GM12878 (cell line): ENCODE data around the gene CDK5R2. TPM values are rescaled to one million over a fixed set of nuclear protein-coding genes. Genes with fewer than 3 reads are reported as not detected.

Source experiments
- ATAC-seq: fragments of 200-7000 bp; cut with Tn5 transposase; 3 replicates; pipeline ENCODE4 v1.9.1; 2020; ENCODE audit warnings: mild to moderate bottlenecking, moderate library complexity
- BruUV-seq: library from RNA; stranded (reverse); fragments of 400-500 nt; replicated peaks from 2 replicates; lab custom pipeline; 2021; lab: Mats Ljungman, UMichigan
- CTCF ChIA-PET: fragments of 300-600 bp; sonication (Branson Sonifier 250); formaldehyde crosslinking; extraction: SDS; loops from one replicate; lab custom pipeline; 2021; ENCODE audit warnings: inconsistent platforms; lab: Yijun Ruan, JAX
- POLR2A ChIA-PET: fragments of 350-600 bp; formaldehyde crosslinking; extraction: SDS; loops from one replicate; lab custom pipeline; 2021; ENCODE audit warnings: inconsistent platforms; lab: Charles Lee
- RAD21 ChIA-PET: fragments of 300-600 bp; sonication (Branson Sonifier 250); formaldehyde crosslinking; loops from one replicate; lab custom pipeline; 2023; ENCODE audit warnings: antibody characterized with exemption; ENCODE audit not compliant: unreplicated experiment; lab: Charles Lee
- SMC1A ChIA-PET: fragments of 300-600 bp; sonication (Branson Sonifier 250); formaldehyde crosslinking; loops from one replicate; lab custom pipeline; 2023; ENCODE audit not compliant: unreplicated experiment, uncharacterized antibody; lab: Charles Lee
- DNase-seq: peaks from one replicate; pipeline ENCODE4 v3.0.0-alpha.2; 2011; ENCODE audit warnings: low read depth, low spot score
- FAIRE-seq: peaks from 3 replicates; lab custom pipeline; 2011; peaks lifted over from hg19 to GRCh38; lab: Jason Lieb, UNC
- H2AFZ ChIP-seq: 2 replicates; pipeline ENCODE4 v1.6.0; 2011; ENCODE audit warnings: low read depth, low read length, control low read depth; ENCODE audit not compliant: control insufficient read depth
- H3K27ac ChIP-seq: 2 replicates; pipeline ENCODE4 v1.5.1; 2011; ENCODE audit warnings: control low read depth; ENCODE audit not compliant: control insufficient read depth, insufficient read depth
- H3K27me3 ChIP-seq, 2 experiments: replicated peaks in 1 of 2; 2 replicates each; pipeline versions ENCODE4 v1.6.0 to v1.6.1; 2011; ENCODE audit warnings: low read length in 1 of 2; ENCODE audit not compliant: control insufficient read depth in 2 of 2, insufficient read depth in 2 of 2
- H3K36me3 ChIP-seq, 2 experiments: 2 replicates each; pipeline ENCODE4 v1.5.1; 2011; ENCODE audit warnings: low read length in 1 of 2; ENCODE audit not compliant: control insufficient read depth in 2 of 2, insufficient read depth in 2 of 2
- H3K4me1 ChIP-seq: 2 replicates; pipeline ENCODE4 v1.6.1; 2011; ENCODE audit warnings: mild to moderate bottlenecking, low read length, moderate library complexity, mixed read lengths; ENCODE audit not compliant: control insufficient read depth, insufficient read depth
- H3K4me2 ChIP-seq: 2 replicates; pipeline ENCODE4 v1.6.0; 2011; ENCODE audit warnings: control low read depth; ENCODE audit not compliant: control insufficient read depth, insufficient read depth
- H3K4me3 ChIP-seq: fragments of 200-600 bp; sonication (generic); 2 replicates; pipeline ENCODE4 v1.5.1; 2016
- H3K79me2 ChIP-seq: 2 replicates; pipeline ENCODE4 v1.6.0; 2011; ENCODE audit warnings: low read length; ENCODE audit not compliant: control insufficient read depth, insufficient read depth
- H3K9ac ChIP-seq: 2 replicates; pipeline ENCODE4 v1.8.0; 2011; ENCODE audit warnings: low read length, control low read depth, mixed read lengths; ENCODE audit not compliant: control insufficient read depth, insufficient read depth
- H3K9me3 ChIP-seq: replicated peaks from 3 replicates; pipeline ENCODE4 v1.5.1; 2011; ENCODE audit warnings: mild to moderate bottlenecking, low read length; ENCODE audit not compliant: control insufficient read depth, insufficient read depth
- H4K20me1 ChIP-seq: 2 replicates; pipeline ENCODE4 v1.6.0; 2011; ENCODE audit not compliant: control insufficient read depth, insufficient read depth
- ASH2L ChIP-seq: fragments of 300-600, 200-600 bp; sonication (generic); IDR thresholded peaks from 2 replicates; pipeline ENCODE4 v1.6.1; 2017; ENCODE audit warnings: low read depth, mild to moderate bottlenecking, borderline replicate concordance
- CHD2 ChIP-seq: IDR thresholded peaks from 2 replicates; pipeline ENCODE4 v1.6.1; 2011; ENCODE audit warnings: low read depth, low read length, improper control_type of control experiment, borderline replicate concordance
- NBN ChIP-seq: fragments of 450-650 bp; IDR thresholded peaks from 2 replicates; pipeline ENCODE4 v1.6.1; 2016
- RUNX3 ChIP-seq: IDR thresholded peaks from 2 replicates; pipeline ENCODE4 v1.6.1; 2012; ENCODE audit warnings: low read length, inconsistent platforms
- ZNF274 ChIP-seq: IDR thresholded peaks from one replicate; pipeline ENCODE4 v1.8.0; 2011; ENCODE audit not compliant: insufficient read length, insufficient read depth
- ZNF384 ChIP-seq: IDR thresholded peaks from 2 replicates; pipeline ENCODE4 v1.6.1; 2012; ENCODE audit warnings: low read depth, mild to moderate bottlenecking, low read length, improper control_type of control experiment, borderline replicate concordance
- WGBS: methylation state at CpG from one replicate; pipeline ENCODE4 v1.1.6; 2016; ENCODE audit warnings: low lambda C conversion rate; ENCODE audit not compliant: insufficient replicate concordance, insufficient coverage; ENCODE audit errors: missing lambda C conversion rate; 5-methylcytosine and 5-hydroxymethylcytosine counted together
- in situ Hi-C: fragments of 300-500 bp; cut with MboI; formaldehyde crosslinking; loops from 9 replicates; pipeline ENCODE4 v1.14.3; 2018; ENCODE audit warnings: mixed read lengths
- intact Hi-C: fragments of 100-400 bp; cut with micrococcal nuclease; formaldehyde crosslinking; loops from one replicate; pipeline ENCODE4 v1.14.2; 2022; ENCODE audit not compliant: unreplicated experiment
- polyA plus RNA-seq, 11 experiments: library from polyadenylated mRNA; depleted of rRNA in 4 of 11; unstranded in 6 of 11; stranded (reverse) in 5 of 11; fragments of >200 nt; fragmentation: Nextera tagmentation in 4 of 11; fragmentation: Illumina TruSeq in 1 of 11; extraction: Ambion mirVana in 4 of 11; extraction: Trizol in 1 of 11; gene quantifications; 1 replicate in 1 of 11; 2 replicates in 10 of 11; pipeline versions ENCODE4 v1.2.1 to v1.2.3, GENCODE V29; 2011 to 2016; ENCODE audit warnings: inconsistent platforms in 2 of 11, missing spikeins in 2 of 11, low read depth in 1 of 11
- total RNA-seq, 4 experiments: library from RNA; depleted of rRNA in 3 of 4; stranded (reverse); fragments of >200 nt in 3 of 4; fragmentation: Illumina TruSeq in 1 of 4; extraction: Trizol in 1 of 4; gene quantifications; 2 replicates each; pipeline versions ENCODE4 v1.2.1 to v1.2.3, GENCODE V29; 2013 to 2021
- TF ChIP-seq, protein P1 (sequence below): IDR thresholded peaks from 2 replicates; pipeline ENCODE4 v1.6.1; 2012; ENCODE audit warnings: mild to moderate bottlenecking, low read depth, low read length

The CDK5R2 gene
- total and polyA plus RNA-seq, 10 of the 15 experiments (the other 5 are each of a cell fraction or from before 2014, with no cell fraction given): not detected

DNA sequence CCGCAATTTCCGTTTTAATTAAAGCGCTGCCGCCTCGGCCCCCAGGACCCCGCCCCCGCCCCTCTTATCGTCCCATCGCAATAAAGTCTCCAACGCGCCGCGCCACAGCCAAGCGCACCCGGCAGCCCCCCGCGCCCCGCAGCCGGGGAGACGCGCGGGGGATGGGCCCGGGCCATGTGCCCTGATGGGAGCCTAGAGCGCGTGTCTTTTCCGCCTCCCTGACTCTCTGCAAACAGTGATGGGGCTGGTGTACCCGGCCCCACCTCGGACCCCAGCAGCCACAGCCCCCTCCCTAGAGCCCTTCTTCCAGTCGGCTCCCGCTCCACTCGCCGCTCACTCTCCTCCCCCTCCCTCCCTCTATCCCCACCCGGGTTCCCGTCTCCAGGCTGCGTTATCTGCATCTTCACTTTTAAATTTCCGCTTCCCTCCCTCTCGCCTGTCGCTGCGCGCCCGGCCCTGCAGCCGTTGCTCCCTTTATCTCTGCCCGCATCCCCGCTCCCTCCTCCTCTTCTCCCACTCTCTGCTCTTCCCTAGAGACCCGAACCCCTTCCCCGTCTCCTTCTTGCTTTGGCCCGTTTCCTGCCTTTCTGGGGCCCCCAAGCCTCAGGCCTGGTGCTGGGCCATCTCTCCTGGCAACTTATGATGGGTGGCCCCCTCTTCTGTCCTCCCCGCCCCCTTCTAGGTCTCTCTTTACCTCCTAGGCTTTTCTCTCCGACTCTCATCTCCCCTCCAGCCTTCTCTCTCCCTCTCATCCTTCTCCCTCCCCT is 26.0 kb downstream of the CDK5R2 start (continued):
- TF ChIP-seq, protein P1, sequence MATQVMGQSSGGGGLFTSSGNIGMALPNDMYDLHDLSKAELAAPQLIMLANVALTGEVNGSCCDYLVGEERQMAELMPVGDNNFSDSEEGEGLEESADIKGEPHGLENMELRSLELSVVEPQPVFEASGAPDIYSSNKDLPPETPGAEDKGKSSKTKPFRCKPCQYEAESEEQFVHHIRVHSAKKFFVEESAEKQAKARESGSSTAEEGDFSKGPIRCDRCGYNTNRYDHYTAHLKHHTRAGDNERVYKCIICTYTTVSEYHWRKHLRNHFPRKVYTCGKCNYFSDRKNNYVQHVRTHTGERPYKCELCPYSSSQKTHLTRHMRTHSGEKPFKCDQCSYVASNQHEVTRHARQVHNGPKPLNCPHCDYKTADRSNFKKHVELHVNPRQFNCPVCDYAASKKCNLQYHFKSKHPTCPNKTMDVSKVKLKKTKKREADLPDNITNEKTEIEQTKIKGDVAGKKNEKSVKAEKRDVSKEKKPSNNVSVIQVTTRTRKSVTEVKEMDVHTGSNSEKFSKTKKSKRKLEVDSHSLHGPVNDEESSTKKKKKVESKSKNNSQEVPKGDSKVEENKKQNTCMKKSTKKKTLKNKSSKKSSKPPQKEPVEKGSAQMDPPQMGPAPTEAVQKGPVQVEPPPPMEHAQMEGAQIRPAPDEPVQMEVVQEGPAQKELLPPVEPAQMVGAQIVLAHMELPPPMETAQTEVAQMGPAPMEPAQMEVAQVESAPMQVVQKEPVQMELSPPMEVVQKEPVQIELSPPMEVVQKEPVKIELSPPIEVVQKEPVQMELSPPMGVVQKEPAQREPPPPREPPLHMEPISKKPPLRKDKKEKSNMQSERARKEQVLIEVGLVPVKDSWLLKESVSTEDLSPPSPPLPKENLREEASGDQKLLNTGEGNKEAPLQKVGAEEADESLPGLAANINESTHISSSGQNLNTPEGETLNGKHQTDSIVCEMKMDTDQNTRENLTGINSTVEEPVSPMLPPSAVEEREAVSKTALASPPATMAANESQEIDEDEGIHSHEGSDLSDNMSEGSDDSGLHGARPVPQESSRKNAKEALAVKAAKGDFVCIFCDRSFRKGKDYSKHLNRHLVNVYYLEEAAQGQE: no peak
- no peak for TF ChIP-seq CHD2
- no peak for TF ChIP-seq RUNX3

DNA sequence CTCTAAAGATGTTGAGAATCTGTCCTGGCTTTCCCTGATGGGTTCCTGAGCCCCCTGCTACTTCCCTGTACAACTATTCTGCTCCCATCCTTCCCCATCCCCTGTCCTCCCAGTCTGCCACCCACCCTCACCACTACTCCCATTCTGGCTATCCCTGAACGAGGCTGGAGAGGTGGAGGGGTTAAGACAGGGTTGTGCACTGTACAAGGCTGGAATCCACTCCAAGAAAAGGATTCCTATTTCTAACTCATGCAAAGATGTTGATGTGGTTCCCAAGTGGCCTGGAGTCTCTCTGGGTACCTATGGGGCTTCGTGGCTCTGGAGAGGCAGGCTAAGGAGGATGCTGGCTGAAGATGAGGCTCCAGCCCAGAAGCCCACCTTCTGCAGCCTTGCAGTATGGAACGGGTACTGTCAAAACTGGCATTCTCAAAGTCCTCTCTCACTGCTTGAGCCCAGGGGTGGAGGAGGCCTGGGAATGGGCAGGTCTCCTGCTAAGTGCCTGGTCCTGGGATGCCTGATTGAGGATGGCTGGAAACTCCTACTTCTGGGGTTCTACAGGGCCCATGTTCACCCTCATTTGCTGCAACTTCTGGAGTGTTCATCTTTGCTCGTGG is 26.8 kb downstream of the CDK5R2 start:
- ATAC-seq (no peak), FAIRE-seq (no peak), DNase-seq (no peak)
- POLR2A ChIA-PET: no interaction called here
- H3K36me3 ChIP-seq: no peaks in the 10 kb centered on the region
- no peaks in the 10 kb centered on the region for H3K79me2 ChIP-seq
- SMC1A ChIA-PET: no interaction called here
- intact Hi-C loops (no loop called here), in situ Hi-C loops (no loop called here)
- no TSS peak for BruUV-seq
- H3K9ac ChIP-seq: no peak overlapping the region
- H3K9me3 ChIP-seq: no peaks in the 10 kb centered on the region
- H3K4me1 ChIP-seq: no peaks in the 10 kb centered on the region
- peaks cover 34 to 36% of the 10 kb centered on the region in 2 experiments for H3K27me3 ChIP-seq
- H3K4me3 ChIP-seq: no peak overlapping the region
- no peak overlapping the region for H2AFZ ChIP-seq
- peaks cover 3% of the 10 kb centered on the region for H4K20me1 ChIP-seq
- no peak overlapping the region for H3K27ac ChIP-seq
- H3K4me2 ChIP-seq: no peak overlapping the region
- RAD21 ChIA-PET: no interaction called here
- 0% methylated on average over 4 of the region's 4 CpGs for WGBS
- TF ChIP-seq NBN: no peak
- no peak for TF ChIP-seq ZNF274
- no peak for TF ChIP-seq ASH2L
- TF ChIP-seq ZNF384: no peak
- CTCF ChIA-PET: no interaction called here
